HCT116 (cell line): ENCODE measurements around the gene SPR.

Source experiments
- CEBPB ChIP-seq: IDR thresholded peaks from 2 replicates; pipeline ENCODE4 v1.6.1; 2012; ENCODE audit warnings: low read depth
- CTCF ChIP-seq, 3 experiments: fragments of 200-600 bp in 1 of 3; sonication (generic) in 1 of 3; IDR thresholded peaks in 2 of 3; conservative IDR thresholded peaks in 1 of 3; 2 replicates each; pipeline ENCODE4 v1.5.1; 2012 to 2017; ENCODE audit warnings: low read depth in 2 of 3, low read length in 2 of 3, antibody characterized with exemption in 1 of 3, borderline replicate concordance in 1 of 3, control low read depth in 1 of 3, mild to moderate bottlenecking in 1 of 3, mixed read lengths in 1 of 3, mixed run types in 1 of 3, moderate library complexity in 1 of 3; ENCODE audit not compliant: insufficient read depth in 1 of 3
- EGR1 ChIP-seq: IDR thresholded peaks from 2 replicates; pipeline ENCODE4 v1.6.1; 2012; ENCODE audit warnings: low read depth
- EZH2 ChIP-seq: fragments of 200-600 bp; sonication (generic); IDR thresholded peaks from 2 replicates; pipeline ENCODE4 v1.6.1; 2017; ENCODE audit warnings: antibody characterized with exemption, mixed run types
- POLR2A ChIP-seq: IDR thresholded peaks from 2 replicates; pipeline ENCODE4 v1.7.0; 2011; ENCODE audit warnings: borderline replicate concordance; ENCODE audit not compliant: insufficient read depth, insufficient read length; ENCODE audit errors: extremely low read depth
- POLR2AphosphoS5 ChIP-seq: IDR thresholded peaks from 2 replicates; pipeline ENCODE4 v1.6.1; 2011; ENCODE audit warnings: mild to moderate bottlenecking, low read depth, low read length, moderate library complexity
- RAD21 ChIP-seq: IDR thresholded peaks from 2 replicates; pipeline ENCODE4 v1.6.1; 2012; ENCODE audit warnings: low read depth, mild to moderate bottlenecking
- SP1 ChIP-seq: IDR thresholded peaks from 2 replicates; pipeline ENCODE4 v1.6.1; 2012; ENCODE audit warnings: low read depth
- TCF7L2 ChIP-seq: IDR thresholded peaks from 2 replicates; pipeline ENCODE4 v1.7.0; 2011; ENCODE audit warnings: borderline replicate concordance, inconsistent platforms; ENCODE audit not compliant: insufficient read depth, insufficient read length; ENCODE audit errors: extremely low read depth
- TF ChIP-seq, protein P1 (sequence below): IDR thresholded peaks from 2 replicates; pipeline ENCODE4 v1.6.1; 2012; ENCODE audit warnings: low read depth
- TF ChIP-seq, protein P2 (sequence below): IDR thresholded peaks from 2 replicates; pipeline ENCODE4 v1.6.1; 2012

DNA sequence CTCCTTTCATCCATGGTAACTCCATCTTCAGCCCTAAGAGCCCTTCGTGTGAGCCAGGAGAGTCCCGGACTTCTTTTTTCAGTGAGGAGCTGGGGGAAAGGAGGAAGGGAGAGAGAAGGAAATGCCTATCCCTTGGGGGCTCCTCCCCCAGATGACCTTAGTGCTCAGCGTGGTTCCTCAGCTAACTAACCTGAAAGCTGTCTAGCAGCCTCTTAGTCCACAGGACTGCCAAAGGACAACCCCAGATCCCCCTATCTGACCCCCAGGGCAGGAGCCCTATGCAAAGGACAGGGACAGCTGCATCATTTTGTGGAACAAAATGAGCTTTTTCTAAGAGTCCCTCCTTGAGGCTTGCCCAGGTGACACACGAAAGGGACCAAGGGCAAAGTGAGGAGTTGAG is 7.9 kb downstream of the SPR start:
- no peak for TF ChIP-seq CTCF (IDR thresholded peaks at IDR 0.05 in 2 of 3, conservative IDR thresholded peaks at IDR 0.05 in 1 of 3; ENCODE audit: borderline replicate concordance in 1 of 3, insufficient read depth in 1 of 3, low read depth in 2 of 3, low read length in 2 of 3)
- no peak for TF ChIP-seq EZH2
- TF ChIP-seq RAD21 = no peak
- TF ChIP-seq EGR1 = no peak
- TF ChIP-seq POLR2AphosphoS5 = no peak
- no peak for TF ChIP-seq POLR2A
- no peak for TF ChIP-seq TCF7L2
- TF ChIP-seq, protein P1, sequence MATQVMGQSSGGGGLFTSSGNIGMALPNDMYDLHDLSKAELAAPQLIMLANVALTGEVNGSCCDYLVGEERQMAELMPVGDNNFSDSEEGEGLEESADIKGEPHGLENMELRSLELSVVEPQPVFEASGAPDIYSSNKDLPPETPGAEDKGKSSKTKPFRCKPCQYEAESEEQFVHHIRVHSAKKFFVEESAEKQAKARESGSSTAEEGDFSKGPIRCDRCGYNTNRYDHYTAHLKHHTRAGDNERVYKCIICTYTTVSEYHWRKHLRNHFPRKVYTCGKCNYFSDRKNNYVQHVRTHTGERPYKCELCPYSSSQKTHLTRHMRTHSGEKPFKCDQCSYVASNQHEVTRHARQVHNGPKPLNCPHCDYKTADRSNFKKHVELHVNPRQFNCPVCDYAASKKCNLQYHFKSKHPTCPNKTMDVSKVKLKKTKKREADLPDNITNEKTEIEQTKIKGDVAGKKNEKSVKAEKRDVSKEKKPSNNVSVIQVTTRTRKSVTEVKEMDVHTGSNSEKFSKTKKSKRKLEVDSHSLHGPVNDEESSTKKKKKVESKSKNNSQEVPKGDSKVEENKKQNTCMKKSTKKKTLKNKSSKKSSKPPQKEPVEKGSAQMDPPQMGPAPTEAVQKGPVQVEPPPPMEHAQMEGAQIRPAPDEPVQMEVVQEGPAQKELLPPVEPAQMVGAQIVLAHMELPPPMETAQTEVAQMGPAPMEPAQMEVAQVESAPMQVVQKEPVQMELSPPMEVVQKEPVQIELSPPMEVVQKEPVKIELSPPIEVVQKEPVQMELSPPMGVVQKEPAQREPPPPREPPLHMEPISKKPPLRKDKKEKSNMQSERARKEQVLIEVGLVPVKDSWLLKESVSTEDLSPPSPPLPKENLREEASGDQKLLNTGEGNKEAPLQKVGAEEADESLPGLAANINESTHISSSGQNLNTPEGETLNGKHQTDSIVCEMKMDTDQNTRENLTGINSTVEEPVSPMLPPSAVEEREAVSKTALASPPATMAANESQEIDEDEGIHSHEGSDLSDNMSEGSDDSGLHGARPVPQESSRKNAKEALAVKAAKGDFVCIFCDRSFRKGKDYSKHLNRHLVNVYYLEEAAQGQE = no peak
- no peak for TF ChIP-seq CEBPB
- no peak for TF ChIP-seq SP1
- TF ChIP-seq, protein P2, sequence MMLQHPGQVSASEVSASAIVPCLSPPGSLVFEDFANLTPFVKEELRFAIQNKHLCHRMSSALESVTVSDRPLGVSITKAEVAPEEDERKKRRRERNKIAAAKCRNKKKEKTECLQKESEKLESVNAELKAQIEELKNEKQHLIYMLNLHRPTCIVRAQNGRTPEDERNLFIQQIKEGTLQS = no peak
